Smooth muscle cell (in vitro differentiated cells): ENCODE measurements around the gene THSD7A. TPM values are rescaled to one million over a fixed set of nuclear protein-coding genes. Genes with fewer than 3 reads are reported as not detected.

Experiments used
- DNase-seq: peaks from one replicate; lab custom pipeline; 2025; ENCODE audit not compliant: unreplicated experiment; lab: John Stamatoyannopoulos, UW
- H2AFZ ChIP-seq: fragments of 200-600 bp; sonication (generic); 2 replicates; pipeline ENCODE4 v1.6.0; 2016; ENCODE audit warnings: antibody characterized with exemption, low read depth, mild to moderate bottlenecking
- H3F3A ChIP-seq: fragments of 200-600 bp; sonication (generic); 2 replicates; pipeline ENCODE4 v1.6.0; 2017; ENCODE audit warnings: antibody characterized with exemption, low read depth
- H3K27ac ChIP-seq: fragments of 200-600 bp; sonication (generic); 2 replicates; pipeline ENCODE4 v1.5.1; 2016; ENCODE audit warnings: low read depth, mild to moderate bottlenecking
- H3K27me3 ChIP-seq: fragments of 200-600 bp; sonication (generic); 2 replicates; pipeline ENCODE4 v1.6.1; 2016; ENCODE audit warnings: low read depth, mild to moderate bottlenecking
- H3K36me3 ChIP-seq: fragments of 200-600 bp; sonication (generic); 2 replicates; pipeline ENCODE4 v1.5.1; 2016; ENCODE audit warnings: low read depth
- H3K4me1 ChIP-seq: fragments of 200-600 bp; sonication (generic); 2 replicates; pipeline ENCODE4 v1.5.1; 2016; ENCODE audit warnings: low read depth
- H3K4me2 ChIP-seq: fragments of 200-600 bp; sonication (generic); 2 replicates; pipeline ENCODE4 v1.6.0; 2016; ENCODE audit warnings: mild to moderate bottlenecking
- H3K4me3 ChIP-seq: fragments of 200-600 bp; sonication (generic); 2 replicates; pipeline ENCODE4 v1.5.1; 2016; ENCODE audit warnings: mild to moderate bottlenecking
- H3K79me2 ChIP-seq: fragments of 200-600 bp; sonication (generic); 2 replicates; pipeline ENCODE4 v1.6.0; 2016; ENCODE audit warnings: low read depth, mild to moderate bottlenecking
- H3K9ac ChIP-seq: fragments of 200-600 bp; sonication (generic); 2 replicates; pipeline ENCODE4 v1.6.0; 2016; ENCODE audit warnings: low read depth
- H3K9me3 ChIP-seq: fragments of 200-600 bp; sonication (generic); replicated peaks from 2 replicates; pipeline ENCODE4 v1.5.1; 2016; ENCODE audit warnings: low read depth
- H4K20me1 ChIP-seq: fragments of 200-600 bp; sonication (generic); 2 replicates; pipeline ENCODE4 v1.6.0; 2016; ENCODE audit warnings: low read depth
- CTCF ChIP-seq: fragments of 200-600 bp; sonication (generic); IDR thresholded peaks from 2 replicates; pipeline ENCODE4 v1.5.1; 2017; ENCODE audit warnings: borderline replicate concordance, mild to moderate bottlenecking, antibody characterized with exemption; ENCODE audit not compliant: insufficient read depth, poor library complexity, severe bottlenecking
- WGBS: methylation state at CpG from one replicate; pipeline ENCODE4 v1.1.7; 2016; ENCODE audit warnings: low lambda C conversion rate; 5-methylcytosine and 5-hydroxymethylcytosine counted together
- polyA plus RNA-seq: library from polyadenylated mRNA; unstranded; fragments of >200 nt; fragmentation: Nextera tagmentation; extraction: Ambion mirVana; gene quantifications from 2 replicates; pipeline ENCODE4 v1.2.1, GENCODE V29; 2016
- total RNA-seq: library from RNA; depleted of rRNA; stranded (reverse); fragments of >200 nt; gene quantifications from 2 replicates; pipeline ENCODE4 v1.2.3, GENCODE V29; 2014

Gene THSD7A
- total and polyA plus RNA-seq, 2 experiments from 2014 or later: 1.7 to 2.7 TPM

GRCh38 chr7:11329626-11330025 is 502.4 kb downstream of the THSD7A start:
- no peaks in the 10 kb centered on the region for H3K27me3 ChIP-seq
- H3F3A ChIP-seq: no peaks in the 10 kb centered on the region
- no peak overlapping the region for H3K9ac ChIP-seq
- no peak overlapping the region for H3K27ac ChIP-seq
- DNase-seq: no peak
- no peaks in the 10 kb centered on the region for H4K20me1 ChIP-seq
- H3K4me3 ChIP-seq: no peak overlapping the region
- no peaks in the 10 kb centered on the region for H3K36me3 ChIP-seq
- H2AFZ ChIP-seq: no peak overlapping the region
- H3K79me2 ChIP-seq: no peaks in the 10 kb centered on the region
- TF ChIP-seq CTCF: no peak
- H3K4me1 ChIP-seq: no peaks in the 10 kb centered on the region
- H3K9me3 ChIP-seq: no peaks in the 10 kb centered on the region
- H3K4me2 ChIP-seq: no peak overlapping the region
- WGBS: 63% methylated on average over 3 of the region's 3 CpGs

GRCh38 chr7:11328309-11328708 is 503.7 kb downstream of the THSD7A start:
- WGBS: 20% methylated on average over 3 of the region's 3 CpGs
- Histone ChIP-seq H3K36me3 (no peaks in the 10 kb centered on the region), H3K4me1 (no peaks in the 10 kb centered on the region), H3K9ac (no peak overlapping the region), H3K4me2 (no peak overlapping the region), H3K9me3 (no peaks in the 10 kb centered on the region), H2AFZ (peak overlapping the region; percentile 65), H3K79me2 (no peaks in the 10 kb centered on the region), H3F3A (no peaks in the 10 kb centered on the region), H4K20me1 (no peaks in the 10 kb centered on the region), H3K27me3 (no peaks in the 10 kb centered on the region), H3K27ac (peak overlapping the region; percentile 35), H3K4me3 (no peak overlapping the region)
- no peak for TF ChIP-seq CTCF
- no peak for DNase-seq

- peak overlapping the region; percentile 35 for H3K27ac ChIP-seq
- no peaks in the 10 kb centered on the region for H3K36me3 ChIP-seq
- no peaks in the 10 kb centered on the region for H3K79me2 ChIP-seq
- H3K4me3 ChIP-seq: no peak overlapping the region
- H2AFZ ChIP-seq: no peak overlapping the region
- no peaks in the 10 kb centered on the region for H4K20me1 ChIP-seq
- 94% methylated on average over 1 of the region's 1 CpG for WGBS
- no peaks in the 10 kb centered on the region for H3F3A ChIP-seq
- H3K27me3 ChIP-seq: no peaks in the 10 kb centered on the region
- H3K4me2 ChIP-seq: no peak overlapping the region
- no peak for DNase-seq
- TF ChIP-seq CTCF: no peak
- no peak overlapping the region for H3K9ac ChIP-seq
- no peaks in the 10 kb centered on the region for H3K4me1 ChIP-seq
- H3K9me3 ChIP-seq: no peaks in the 10 kb centered on the region
Measured at GRCh38 chr7:11327633-11328032, 504.4 kb downstream of the THSD7A start.
